ENCODE results near the gene B3GALT4. TPM values are rescaled to one million over a fixed set of nuclear protein-coding genes. Genes with fewer than 3 reads are reported as not detected.
A peak's percentile ranks its signal among the peaks of the same experiment; 100 is the strongest.

B3GALT4 gene
- total RNA-seq, 1 donor from 2014 or later: 9.0 TPM

- DNase-seq (ENCODE audit: low spot score in 2 of 2): peak in 1 of 2 donors; percentile 45
- no peak for FAIRE-seq
Measured at GRCh38 chr6:33313105-33313708, 36.3 kb downstream of the B3GALT4 start.

- peak; percentile 49 to 59 for DNase-seq (ENCODE audit: low spot score in 2 of 2)
- FAIRE-seq: no peak
Measured at GRCh38 chr6:33313709-33314514, 37.0 kb downstream of the B3GALT4 start, which contains the start of gene TAPBP. TSS of gene TAPBP (minus strand) at chr6:33314078. CDS start at chr6:33314041, 37 bp downstream.

- DNase-seq (ENCODE audit: low spot score in 2 of 2): peak in 1 of 2 donors; percentile 54
- FAIRE-seq: no peak
Measured at GRCh38 chr6:33314515-33314942, 37.6 kb downstream of the B3GALT4 start.

- FAIRE-seq (no peak), DNase-seq (ENCODE audit: low spot score in 2 of 2) (no peak)
Measured at GRCh38 chr6:33314943-33315792, 38.2 kb downstream of the B3GALT4 start.

- DNase-seq (ENCODE audit: low spot score in 2 of 2) (no peak), FAIRE-seq (no peak)
Measured at GRCh38 chr6:33315793-33316602, 39.1 kb downstream of the B3GALT4 start.

GRCh38 chr6:33316603-33317418, 39.9 kb downstream of the B3GALT4 start:
- no peak for DNase-seq (ENCODE audit: low spot score in 2 of 2)
- FAIRE-seq: no peak

GRCh38 chr6:33317419-33317668, 40.4 kb downstream of the B3GALT4 start:
- no peak for DNase-seq (ENCODE audit: low spot score in 2 of 2)
- no peak for FAIRE-seq

GRCh38 chr6:33317669-33318425, 40.9 kb downstream of the B3GALT4 start, which contains the start of gene ZBTB22:
TSS of gene ZBTB22 (minus strand) at chr6:33317744. CDS start at chr6:33316916, 828 bp downstream.
- no peak for FAIRE-seq
- peak; percentile 88 to 91 for DNase-seq (ENCODE audit: low spot score in 2 of 2)

- DNase-seq (ENCODE audit: low spot score in 2 of 2): no peak
- no peak for FAIRE-seq
Measured at GRCh38 chr6:33318426-33319073, 41.6 kb downstream of the B3GALT4 start.

GRCh38 chr6:33319939-33320314, 43.0 kb downstream of the B3GALT4 start:
- FAIRE-seq (no peak), DNase-seq (ENCODE audit: low spot score in 2 of 2) (no peak)

GRCh38 chr6:33320315-33321181, 43.6 kb downstream of the B3GALT4 start:
- DNase-seq (ENCODE audit: low spot score in 2 of 2) (no peak), FAIRE-seq (no peak)

- FAIRE-seq (no peak), DNase-seq (ENCODE audit: low spot score in 2 of 2) (peak in 1 of 2 donors; percentile 0)
Measured at GRCh38 chr6:33321227-33321626, 44.3 kb downstream of the B3GALT4 start.

GRCh38 chr6:33323623-33323948, 46.7 kb downstream of the B3GALT4 start:
- no peak for FAIRE-seq
- no peak for DNase-seq (ENCODE audit: low spot score in 2 of 2)

- no peak for FAIRE-seq
- DNase-seq (ENCODE audit: low spot score in 2 of 2): peak in 1 of 2 donors; percentile 4
Measured at GRCh38 chr6:33324125-33324524, 47.2 kb downstream of the B3GALT4 start.

All from frontal cortex (tissue), 4 donors.